PC-9 (cell line): ENCODE data around the gene AP1B1.

ENCODE experiments used
- EZH2 ChIP-seq: fragments of 200-600 bp; sonication (generic); IDR thresholded peaks from 2 replicates; pipeline ENCODE4 v1.8.0; 2017; ENCODE audit warnings: antibody characterized with exemption, low read depth
- TF ChIP-seq, protein P1 (sequence below): fragments of 200-600 bp; sonication (generic); conservative IDR thresholded peaks from 2 replicates; pipeline ENCODE4 v1.6.1; 2017; ENCODE audit warnings: mixed run types, antibody characterized with exemption, mild to moderate bottlenecking, moderate library complexity

DNA sequence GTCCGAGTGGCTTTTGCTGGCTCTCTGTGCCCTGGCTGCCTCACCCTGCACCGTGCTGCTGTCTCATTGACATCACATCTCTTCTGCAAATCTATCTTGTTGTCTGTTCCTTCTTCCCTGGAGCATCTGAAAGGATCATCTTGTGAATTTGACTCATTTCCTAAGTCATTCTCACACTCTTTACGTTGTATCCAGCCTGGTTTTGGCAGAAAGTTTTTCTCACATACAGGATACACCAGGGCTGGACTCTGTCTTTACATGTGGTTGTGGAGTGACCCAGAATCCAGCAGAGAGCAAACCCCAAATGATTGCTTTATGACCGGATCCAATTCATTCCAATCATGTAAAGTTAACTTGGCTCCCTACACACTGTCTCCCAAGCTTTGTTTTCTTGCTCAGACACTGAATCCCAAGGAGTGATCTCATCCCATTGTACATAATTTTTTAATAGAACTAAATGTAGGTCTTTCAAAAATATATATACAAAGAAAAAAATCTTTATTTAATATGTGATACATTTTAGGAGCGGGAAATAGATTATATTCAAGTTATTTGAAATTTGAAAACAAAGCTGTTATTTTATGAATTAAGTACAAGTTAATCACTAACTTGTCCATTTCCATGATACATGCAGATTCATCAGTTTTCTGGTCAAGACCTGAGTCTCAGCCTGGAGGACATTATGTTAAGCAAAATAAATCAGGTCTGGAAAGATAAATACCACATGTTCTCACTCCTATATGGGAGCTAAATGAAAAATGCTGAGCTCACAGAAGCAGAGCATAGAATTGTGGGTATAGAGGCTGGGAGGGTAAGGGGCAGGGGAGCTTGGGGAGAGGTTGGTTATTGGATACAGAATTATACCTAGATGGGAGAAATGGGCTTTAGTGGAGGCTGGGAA is 47.1 kb upstream of the AP1B1 start:
- TF ChIP-seq EZH2, result no peak
- TF ChIP-seq, protein P1, sequence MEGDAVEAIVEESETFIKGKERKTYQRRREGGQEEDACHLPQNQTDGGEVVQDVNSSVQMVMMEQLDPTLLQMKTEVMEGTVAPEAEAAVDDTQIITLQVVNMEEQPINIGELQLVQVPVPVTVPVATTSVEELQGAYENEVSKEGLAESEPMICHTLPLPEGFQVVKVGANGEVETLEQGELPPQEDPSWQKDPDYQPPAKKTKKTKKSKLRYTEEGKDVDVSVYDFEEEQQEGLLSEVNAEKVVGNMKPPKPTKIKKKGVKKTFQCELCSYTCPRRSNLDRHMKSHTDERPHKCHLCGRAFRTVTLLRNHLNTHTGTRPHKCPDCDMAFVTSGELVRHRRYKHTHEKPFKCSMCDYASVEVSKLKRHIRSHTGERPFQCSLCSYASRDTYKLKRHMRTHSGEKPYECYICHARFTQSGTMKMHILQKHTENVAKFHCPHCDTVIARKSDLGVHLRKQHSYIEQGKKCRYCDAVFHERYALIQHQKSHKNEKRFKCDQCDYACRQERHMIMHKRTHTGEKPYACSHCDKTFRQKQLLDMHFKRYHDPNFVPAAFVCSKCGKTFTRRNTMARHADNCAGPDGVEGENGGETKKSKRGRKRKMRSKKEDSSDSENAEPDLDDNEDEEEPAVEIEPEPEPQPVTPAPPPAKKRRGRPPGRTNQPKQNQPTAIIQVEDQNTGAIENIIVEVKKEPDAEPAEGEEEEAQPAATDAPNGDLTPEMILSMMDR, result no peak
